H54 (cell line): ENCODE data around the gene WNT2.

Experiments used
- DNase-seq: peaks from one replicate; pipeline ENCODE4 v3.0.0; 2011; ENCODE audit warnings: low spot score, mixed read lengths; ENCODE audit not compliant: insufficient read length
- FAIRE-seq: peaks from 3 replicates; lab custom pipeline; 2011; peaks lifted over from hg19 to GRCh38; lab: Jason Lieb, UNC
- POLR2A ChIP-seq: IDR thresholded peaks from 2 replicates; pipeline ENCODE4 v1.6.1; 2011; ENCODE audit warnings: low read depth, mild to moderate bottlenecking, low read length

WNT2 gene

GRCh38 chr7:117230276-117231046 lies 92.4 kb downstream of the WNT2 start:
- no peak for TF ChIP-seq POLR2A
- no peak for FAIRE-seq
- DNase-seq, result no peak

GRCh38 chr7:117229350-117229749 lies 93.5 kb downstream of the WNT2 start:
- DNase-seq (no peak), FAIRE-seq (no peak)
- no peak for TF ChIP-seq POLR2A

GRCh38 chr7:117227091-117227490 lies 95.8 kb downstream of the WNT2 start:
- DNase-seq (no peak), FAIRE-seq (no peak)
- TF ChIP-seq POLR2A, result no peak

GRCh38 chr7:117225536-117225935 lies 97.3 kb downstream of the WNT2 start:
- DNase-seq, result no peak
- FAIRE-seq, result no peak
- TF ChIP-seq POLR2A, result no peak
